Occipital lobe (tissue), 2 donors: ENCODE measurements around the gene ANTKMT. TPM values are rescaled to one million over a fixed set of nuclear protein-coding genes. Genes with fewer than 3 reads are reported as not detected.

Experiments
- DNase-seq: peaks from one replicate; lab custom pipeline; 2025; lab: John Stamatoyannopoulos, UW
- total RNA-seq: library from RNA; depleted of rRNA; stranded (reverse); fragments of >200 nt; gene quantifications from one replicate; pipeline ENCODE4 v1.2.3, GENCODE V29; 2014

ANTKMT gene
- total RNA-seq, 1 donor from 2014 or later: 11.5 TPM

DNA sequence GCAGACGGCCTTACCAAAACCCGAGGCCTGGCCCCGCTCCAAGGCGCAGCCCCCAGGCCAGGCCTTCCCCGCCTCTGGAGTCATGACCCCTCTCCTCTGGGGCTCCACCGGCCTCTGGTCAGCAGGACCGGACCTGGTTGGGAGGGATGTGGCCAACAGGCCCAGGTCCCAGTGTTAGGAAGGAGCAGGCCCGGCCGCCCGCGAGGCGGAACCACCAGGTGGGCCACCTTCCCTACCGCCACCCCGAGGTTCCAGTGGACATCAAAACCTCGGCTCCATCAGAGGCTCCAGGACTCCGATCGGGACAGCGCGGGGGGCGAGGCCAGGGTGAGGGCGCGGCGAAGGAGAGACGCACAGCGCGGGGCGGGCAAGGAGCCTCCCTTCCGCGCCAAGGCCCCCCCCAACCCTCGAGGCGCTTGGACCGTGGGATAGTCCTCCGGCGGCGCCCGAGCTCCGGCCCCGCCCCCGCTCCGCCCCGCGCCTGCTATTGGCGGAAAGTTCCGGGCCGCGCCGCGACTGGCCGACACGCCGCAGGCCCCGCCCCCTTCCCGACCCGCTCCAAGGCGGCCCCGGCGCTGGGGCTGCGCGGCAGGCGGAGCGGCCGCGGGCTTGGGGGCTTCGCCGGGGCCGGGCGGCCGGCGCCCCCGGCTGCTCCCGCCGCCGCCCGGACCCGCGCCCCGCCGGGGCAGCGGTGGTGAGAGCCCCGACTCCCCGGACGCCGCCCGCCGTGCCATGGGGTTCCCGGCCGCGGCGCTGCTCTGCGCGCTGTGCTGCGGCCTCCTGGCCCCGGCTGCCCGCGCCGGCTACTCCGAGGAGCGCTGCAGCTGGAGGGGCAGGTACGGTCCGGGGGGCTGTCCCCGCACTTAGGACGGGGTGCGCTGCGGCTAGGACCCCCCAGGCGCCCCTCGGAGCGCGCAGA lies 6.1 kb upstream of the ANTKMT start, which contains the start of gene METRN:
Gene METRN (plus strand): TSS at position 561 of the 919 bp plus-strand sequence. CDS start 172 bp downstream, at position 733.
- peak; percentile 85 for DNase-seq

DNA sequence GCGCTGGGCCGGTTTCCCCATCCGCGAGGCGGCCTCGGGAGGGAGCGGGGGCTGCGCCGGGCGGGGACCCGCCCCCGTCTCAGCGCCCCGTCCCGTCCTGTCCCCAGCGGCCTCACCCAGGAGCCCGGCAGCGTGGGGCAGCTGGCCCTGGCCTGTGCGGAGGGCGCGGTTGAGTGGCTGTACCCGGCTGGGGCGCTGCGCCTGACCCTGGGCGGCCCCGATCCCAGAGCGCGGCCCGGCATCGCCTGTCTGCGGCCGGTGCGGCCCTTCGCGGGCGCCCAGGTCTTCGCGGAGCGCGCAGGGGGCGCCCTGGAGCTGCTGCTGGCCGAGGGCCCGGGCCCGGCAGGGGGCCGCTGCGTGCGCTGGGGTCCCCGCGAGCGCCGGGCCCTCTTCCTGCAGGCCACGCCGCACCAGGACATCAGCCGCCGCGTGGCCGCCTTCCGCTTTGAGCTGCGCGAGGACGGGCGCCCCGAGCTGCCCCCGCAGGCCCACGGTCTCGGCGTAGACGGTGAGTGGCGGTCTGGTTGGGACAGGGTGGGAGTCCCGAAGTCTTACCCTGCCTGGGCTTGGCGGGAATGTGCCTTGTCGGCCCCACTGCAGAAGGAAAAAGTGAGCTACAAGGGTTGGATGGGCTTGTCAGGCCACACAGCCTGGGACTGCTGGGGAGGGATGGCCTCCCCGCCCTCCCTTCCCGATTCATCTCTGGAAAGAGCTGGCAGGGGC lies 5.3 kb upstream of the ANTKMT start:
- no peak for DNase-seq

DNA sequence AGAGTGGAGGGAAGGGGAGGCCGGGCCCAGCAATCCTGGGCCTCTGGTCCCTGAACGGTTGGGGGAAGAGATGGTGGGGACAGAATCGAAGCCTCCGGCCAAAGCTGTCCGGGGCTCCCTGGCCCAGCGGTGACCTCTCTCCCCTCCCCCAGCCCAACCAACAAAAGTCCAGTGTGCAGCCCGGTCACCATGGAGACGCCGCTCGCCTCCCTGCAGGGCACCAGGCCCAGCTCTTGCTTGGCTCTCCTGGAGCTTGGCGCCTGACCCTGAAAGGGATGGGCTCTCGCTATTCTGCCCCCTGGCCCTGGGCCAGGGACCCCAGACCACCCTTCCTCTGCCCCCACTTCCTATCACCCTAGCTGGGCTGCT lies 4.8 kb upstream of the ANTKMT start:
- DNase-seq: peak; percentile 74

DNA sequence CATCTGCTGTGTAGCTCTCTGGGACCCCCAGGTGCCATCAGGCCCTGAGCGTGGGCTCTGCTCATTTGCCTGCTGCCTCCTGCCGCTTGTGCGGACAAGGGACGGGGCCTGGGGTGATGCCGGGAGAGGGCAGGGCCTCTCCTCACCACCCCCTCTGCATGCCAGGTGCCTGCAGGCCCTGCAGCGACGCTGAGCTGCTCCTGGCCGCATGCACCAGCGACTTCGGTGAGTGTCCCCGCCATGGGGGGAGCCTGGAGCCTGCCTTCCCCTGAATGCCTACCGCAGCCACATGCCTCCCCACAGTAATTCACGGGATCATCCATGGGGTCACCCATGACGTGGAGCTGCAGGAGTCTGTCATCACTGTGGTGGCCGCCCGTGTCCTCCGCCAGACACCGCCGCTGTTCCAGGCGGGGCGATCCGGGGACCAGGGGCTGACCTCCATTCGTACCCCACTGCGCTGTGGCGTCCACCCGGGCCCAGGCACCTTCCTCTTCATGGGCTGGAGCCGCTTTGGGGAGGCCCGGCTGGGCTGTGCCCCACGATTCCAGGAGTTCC lies 4.1 kb upstream of the ANTKMT start:
- no peak for DNase-seq

DNA sequence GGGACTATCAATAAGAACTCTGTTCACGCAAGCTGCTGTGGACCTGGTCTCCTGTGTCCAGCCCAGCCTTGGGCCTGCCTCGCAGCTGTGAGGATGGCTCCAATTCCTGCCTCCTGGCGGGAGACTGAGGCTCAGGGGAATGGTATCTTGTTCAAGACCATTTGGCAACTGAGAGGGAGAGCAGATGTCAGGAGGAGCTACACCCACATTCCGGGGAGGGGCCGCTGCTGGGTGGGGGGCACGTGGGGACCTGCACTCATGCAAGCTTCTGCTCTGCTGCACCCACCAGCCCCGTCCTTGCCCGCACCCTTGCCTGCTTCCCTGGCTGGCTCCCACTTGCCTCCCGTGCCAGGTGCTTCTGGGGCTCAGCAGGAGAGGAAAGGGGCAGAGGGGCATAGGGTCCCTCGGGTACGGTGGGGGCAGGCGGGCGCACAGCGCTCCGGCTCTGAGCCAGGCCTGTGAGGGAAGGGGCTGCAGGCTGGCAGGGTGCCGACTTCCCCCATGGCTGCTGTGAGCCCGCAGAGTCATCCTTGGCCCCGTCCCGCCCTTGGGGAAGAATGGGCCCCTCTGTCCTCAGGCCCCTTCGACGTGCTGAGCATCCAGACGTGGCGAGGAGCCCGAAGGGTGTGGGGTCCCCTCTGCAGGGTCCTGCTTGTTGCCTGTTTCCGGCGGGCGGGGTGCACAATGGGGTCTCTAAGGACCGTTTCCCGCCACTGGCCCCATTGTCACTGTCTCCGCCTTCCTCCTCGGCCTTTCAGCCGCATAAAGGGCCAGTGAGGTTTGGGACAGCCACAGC lies 3.3 kb upstream of the ANTKMT start:
- DNase-seq: no peak

DNA sequence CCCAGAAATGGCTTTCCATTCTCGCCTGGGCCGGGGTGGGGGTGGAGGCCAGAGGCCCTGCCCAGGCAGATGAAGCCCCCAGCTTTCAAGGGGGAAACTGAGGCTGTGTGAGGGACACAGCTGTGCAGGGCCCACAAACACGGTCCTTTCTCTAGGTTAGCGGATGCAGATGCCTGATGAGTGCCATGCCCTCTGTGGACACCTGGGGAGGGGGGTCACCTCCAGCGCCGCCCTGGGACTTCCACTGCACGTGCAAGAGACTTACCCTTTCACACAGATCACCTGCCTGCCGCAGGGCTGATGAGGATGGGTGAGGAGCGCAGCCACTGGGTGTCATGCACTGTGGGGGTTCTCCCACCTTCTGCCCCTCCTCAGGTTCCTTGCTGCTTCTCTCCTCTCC lies 2.6 kb upstream of the ANTKMT start:
- no peak for DNase-seq

DNA sequence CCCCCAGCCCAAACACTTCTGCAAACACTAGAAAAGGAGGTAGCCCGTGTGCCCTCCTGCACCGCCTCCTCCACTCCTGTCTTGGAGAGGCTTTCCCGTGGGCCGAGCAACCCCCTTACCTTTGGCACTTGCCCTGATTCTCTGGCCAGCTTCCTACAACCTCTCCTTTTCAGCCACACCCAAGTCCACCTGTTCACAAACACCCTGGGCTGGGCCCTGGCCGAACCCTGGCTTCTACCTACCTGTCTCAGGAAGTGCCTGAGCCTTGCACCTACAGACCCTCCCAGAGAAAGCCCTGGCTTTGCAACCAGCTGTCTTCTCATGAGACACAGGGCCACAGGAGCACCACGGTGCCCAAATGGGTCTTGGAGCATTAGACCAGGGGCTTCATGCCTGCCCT lies 2.0 kb upstream of the ANTKMT start:
- no peak for DNase-seq

DNA sequence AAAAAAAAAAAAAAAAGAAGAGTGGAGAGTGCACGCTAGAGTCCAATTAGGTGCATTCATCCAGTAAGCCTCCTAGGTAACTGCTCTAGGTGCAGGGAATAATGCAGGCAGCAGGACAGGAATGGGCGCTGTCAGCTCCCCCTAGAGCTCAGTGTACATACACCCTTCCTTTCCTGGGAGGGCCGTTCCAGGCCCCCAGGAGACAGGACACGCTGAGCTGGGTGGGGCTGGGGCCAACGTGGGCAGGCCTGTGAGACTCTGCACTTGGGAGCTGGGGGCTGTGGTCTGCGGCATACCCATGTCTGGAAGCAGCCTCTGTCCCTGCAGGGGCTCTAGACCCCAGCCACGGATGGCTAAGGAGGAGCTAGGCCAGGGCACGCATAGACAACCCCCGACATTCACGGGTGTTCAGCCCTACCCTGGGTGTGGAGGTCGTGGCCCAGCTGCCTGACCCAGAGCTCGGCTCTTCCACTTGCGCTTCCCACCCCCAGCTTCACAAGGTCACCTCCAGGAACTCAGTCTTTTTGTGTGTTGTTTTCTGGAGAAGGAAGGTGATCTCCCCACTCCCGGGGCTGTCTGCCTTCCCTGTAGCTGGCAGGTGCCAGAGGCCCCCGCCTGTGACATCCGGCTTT lies 1.0 kb upstream of the ANTKMT start:
- DNase-seq: no peak

DNA sequence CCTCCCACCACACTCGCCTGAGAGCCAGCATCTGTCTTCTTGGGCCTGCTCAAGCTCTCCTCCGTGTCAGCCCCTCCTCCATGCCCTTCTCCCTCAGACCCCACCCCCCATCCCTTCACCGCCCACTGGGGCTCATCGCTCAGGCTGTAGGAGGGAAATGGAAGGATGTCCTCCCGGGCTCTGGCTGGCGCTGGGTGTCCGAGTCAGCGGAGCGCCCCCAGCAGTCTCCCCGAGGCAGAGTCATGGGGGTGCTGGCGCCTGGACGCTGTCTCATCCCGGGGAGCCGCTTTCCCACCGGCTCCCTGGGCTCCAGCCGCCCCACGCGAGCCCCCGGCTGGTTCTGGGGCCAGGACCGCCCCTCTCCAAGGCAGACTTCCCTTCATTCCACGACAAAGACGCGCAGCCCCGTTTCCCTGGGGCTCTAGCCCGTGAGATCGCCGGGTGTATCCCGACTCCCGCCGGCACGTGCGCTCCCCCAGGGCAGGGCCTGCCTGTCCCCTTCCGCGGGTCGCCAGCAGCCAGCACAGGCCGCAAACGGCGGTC lies 428 bp upstream of the ANTKMT start:
- peak; percentile 74 for DNase-seq

DNA sequence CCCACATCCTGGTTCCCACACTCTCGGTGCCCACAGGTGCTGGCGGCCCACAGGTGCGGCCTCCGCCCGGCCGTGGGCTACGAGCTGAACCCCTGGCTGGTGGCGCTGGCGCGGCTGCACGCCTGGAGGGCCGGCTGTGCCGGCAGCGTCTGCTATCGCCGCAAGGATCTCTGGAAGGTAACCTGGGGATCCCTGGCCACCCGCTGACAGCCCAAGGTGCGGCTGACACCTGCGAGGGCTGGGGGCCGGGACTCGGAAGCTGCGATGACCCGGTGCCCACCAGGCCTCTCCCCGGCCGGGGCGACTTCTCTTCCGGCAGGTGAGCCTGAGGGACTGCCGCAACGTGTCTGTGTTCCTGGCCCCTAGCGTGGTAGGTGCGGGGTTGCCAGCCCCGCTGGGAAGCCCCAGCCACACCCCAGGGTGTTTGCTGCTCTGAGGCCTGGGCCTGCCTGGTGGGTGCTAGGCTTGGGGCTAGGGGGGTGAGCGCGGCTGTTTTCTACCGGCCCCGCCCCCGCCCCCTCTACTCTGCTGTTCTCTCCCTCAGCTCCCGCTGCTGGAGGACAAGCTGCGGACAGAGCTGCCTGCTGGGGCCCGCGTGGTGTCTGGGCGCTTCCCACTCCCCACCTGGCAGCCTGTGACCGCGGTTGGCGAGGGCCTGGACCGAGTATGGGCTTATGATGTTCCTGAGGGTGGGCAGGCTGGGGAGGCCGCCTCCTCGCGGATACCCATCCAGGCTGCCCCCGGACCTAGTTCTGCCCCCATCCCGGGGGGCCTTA lies 1.0 kb downstream of the ANTKMT start:
- no peak for DNase-seq

DNA sequence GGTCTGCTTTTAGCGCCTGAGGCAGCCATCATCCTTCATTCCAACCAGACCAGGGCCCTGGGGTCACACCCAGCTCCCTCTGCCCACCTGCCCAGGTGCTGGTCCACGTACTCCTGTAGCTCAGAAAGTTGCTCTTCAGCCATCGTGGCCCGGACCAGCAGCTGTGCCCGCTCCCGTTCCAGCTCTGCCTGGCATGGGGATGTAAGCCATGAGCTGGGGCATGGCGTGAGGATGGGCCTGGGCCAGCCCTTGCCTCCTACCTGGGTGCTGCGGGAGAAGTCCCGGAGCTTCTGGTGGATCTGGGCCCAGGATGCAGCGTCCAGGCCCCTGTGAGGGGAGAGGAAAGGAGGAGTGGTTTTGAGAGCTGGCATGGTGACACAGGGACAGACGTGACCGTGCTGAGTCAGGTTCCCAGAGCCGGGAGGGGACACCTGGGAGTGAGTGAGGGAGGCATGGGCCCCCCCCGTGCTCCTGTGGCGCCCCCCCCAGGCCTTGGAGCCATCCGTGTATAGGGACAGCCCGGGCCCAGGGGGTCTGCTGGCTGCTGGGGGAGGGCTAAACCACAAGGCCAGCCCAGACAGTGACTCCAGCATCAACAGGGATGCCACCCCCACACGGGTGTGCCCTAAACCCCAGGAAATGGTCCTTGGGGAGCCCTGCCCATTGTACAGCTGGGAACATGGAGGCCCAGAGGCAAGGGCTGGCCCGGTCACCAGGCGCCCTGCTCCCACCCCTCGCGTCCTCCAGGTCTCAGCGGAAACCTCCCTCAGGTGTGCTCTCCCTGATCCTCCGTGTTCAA lies 2.1 kb downstream of the ANTKMT start:
- no peak for DNase-seq

DNA sequence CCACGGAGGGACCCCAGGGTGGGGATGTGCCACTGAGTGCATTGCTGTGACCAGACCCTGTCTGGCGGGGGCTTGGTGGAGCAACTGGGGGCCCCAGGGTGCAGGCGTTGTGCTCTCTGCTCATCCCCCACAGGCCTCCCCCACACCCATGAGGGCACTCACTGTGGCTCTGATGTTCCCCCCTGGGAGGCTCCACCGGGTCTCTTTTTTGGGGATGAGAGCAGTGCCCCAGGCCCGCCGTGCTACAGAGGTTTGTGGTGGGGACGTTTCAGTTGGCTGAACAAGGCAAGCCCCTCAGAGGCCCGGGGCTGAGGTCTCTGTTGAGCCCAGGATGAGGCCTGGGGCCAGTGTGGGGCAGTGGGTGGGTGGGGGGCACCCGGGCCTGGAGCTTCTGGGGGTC lies 2.7 kb downstream of the ANTKMT start:
- no peak for DNase-seq

DNA sequence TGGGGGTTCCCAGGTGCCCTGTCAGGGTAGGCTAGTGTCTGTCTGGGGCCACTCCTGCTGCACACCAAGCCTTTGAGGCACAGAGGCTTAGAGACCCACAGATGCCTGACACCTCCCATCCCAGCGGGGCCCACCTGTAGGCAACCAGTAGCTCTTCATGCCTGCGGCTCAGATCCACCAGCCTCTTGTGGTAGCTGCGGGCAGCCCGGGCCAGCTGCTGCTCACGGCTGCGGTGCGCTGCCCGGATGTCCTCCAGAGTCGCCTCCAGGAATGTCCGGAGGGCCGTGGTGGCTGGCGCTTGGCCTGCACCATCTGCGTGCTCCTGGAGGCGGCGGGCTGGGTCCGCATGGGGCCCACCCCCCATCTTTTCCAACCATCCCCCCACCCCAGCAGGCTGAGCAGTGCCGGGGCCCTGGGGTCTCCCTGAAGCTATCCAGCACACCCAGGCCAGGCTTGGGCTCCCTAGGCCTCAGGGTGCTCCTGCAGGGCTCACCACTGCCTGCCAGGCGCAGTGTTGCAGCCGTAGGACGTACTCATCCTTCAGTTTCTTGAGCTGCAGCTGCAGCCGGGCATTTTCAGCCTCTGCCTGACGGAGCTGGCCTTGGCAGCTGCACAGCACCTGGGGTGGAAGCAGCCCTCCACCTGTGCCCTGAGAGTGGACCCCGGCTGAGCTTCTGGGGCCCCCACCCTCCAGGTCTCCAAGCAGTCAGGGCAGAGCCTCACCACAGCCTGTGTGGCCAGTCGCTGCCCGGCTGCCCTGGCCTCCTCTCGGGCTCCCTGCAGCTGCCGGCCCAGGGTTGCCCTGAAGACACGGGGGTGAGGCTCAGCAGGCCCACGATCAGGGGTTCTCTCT lies 3.5 kb downstream of the ANTKMT start:
- no peak for DNase-seq

DNA sequence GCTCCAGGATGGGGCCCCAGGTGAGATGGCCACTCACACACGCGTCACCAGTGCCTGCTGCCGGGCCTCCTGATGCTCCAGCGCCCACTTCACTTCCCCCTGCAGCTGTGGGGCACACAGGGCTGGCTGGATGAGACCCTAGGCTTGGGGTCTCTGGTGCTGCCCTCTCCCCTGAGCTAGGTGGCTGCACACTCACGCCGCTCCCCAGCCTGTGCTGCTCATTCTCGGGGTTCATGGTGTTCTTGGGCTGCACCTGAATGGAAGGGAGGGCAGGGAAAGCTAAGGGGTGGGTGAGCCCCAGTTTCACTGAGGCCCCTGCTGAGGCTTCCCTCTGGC lies 4.1 kb downstream of the ANTKMT start:
- DNase-seq: no peak

DNA sequence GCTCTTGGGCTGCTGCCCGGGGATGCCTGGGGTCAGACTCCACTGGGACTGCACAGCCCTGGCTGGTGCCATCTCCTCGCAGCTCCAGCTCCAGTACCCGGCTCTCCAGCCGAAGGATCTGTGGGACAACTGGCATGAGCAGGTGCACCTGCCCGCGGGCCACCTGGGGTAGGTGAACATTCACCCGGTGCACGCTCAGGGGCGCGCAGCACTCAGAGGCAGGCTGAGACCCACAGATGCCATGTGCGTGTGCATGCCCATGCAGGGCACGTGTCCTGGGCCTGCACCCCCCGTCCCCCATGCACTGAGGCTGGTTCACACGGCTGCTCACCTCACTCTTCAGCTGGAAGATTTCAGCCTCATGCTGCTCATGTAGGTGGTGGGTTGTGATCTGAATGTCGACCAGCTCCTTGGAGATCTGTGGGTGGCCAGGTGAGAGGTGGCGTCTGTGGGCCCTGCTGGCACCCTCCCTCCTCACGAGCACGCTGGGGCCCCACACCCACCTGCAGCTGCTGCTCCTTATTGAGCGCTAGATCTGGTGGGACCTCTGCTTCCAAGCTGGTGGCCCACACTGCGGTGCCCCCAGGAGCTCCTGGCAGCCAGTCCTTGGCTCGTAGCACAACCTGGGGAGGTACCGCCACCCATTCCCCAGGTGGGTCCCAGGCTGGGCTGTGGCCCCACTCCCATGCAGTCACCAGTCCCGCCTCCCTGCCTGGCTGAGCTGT lies 4.7 kb downstream of the ANTKMT start:
- DNase-seq: no peak

DNA sequence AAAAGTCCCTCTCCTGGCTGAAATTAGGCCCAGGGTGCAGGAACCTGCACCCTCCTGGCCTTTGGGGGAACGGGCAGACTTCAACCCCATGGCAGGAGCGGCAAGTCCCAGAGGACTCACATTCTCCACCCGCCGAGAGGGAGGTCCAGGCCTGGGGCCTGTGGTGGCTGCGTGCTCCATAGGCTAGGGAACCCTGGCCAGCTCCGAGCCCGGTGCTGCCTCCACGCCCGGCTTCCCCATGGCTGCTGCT lies 5.2 kb downstream of the ANTKMT start:
- DNase-seq: no peak

DNA sequence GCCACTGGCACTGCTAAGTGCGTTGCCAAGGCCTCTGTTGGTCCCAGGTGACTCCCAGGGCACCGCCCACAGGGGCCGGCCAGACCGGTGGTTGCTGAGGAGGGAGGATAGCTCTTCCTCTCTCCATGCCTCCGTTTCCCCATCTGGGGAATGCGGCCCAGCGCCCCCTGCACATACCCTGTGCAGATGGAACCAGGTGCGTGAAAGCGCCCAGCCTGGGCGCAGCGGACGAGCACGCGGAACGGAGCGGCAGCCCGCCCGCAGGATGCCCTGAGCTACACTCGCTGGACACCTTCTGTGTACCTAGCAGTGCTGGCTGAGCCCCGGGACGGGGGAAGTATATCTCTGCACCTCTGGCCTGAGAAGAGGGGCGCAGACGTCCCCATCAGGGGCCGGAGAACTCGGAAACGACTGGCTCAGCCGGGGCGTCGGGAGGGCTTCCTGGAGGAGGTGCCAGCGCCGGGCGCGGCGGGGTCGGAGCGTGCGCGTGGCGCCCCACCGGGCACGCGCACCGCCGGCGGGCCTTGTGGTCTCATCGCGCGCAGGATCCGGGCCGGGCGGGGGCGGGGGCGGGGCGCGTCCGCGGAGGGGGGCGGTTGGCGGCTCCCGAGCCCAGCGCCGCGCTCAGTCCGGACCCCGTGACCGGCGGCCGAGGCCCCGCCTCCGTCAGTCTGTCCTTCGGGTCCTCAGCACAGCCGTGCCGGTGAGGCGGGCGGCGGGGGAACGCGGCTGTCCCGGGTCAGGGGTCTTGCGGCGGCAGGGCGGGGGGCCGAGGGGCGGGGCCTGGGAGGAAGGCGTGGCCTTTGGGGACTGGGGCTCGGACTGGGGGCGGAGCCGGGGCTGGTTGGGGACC lies 5.7 kb downstream of the ANTKMT start, which contains the start of the genes CCDC78 and HAGHL:
Gene CCDC78 (minus strand): TSS at position 6 of the 853 bp plus-strand sequence. CDS start 76 bp downstream, outside the sequence.
Gene HAGHL (plus strand): TSS at position 669 of the 853 bp plus-strand sequence. CDS start 404 bp downstream, outside the sequence.
- peak; percentile 62 for DNase-seq
